HCT116 (cell line): ENCODE measurements around the gene PLOD2. TPM values are rescaled to one million over a fixed set of nuclear protein-coding genes. Genes with fewer than 3 reads are reported as not detected.

ENCODE experiments used
- ATAC-seq: fragments of 200-7000 bp; cut with Tn5 transposase; 2 replicates; pipeline ENCODE4 v1.9.1; 2020; ENCODE audit warnings: mild to moderate bottlenecking, moderate library complexity
- BruUV-seq: library from RNA; stranded (reverse); fragments of 400-500 nt; replicated peaks from 2 replicates; lab custom pipeline; 2021; lab: Mats Ljungman, UMichigan
- CTCF ChIA-PET: fragments of 300-600 bp; sonication (Branson Sonifier 250); formaldehyde crosslinking; loops from one replicate; lab custom pipeline; 2021; ENCODE audit warnings: antibody characterized with exemption; lab: Charles Lee
- POLR2A ChIA-PET: fragments of 300-600, 350-600 bp; sonication (Branson Sonifier 250); formaldehyde crosslinking; loops from one replicate; lab custom pipeline; 2021; ENCODE audit warnings: antibody characterized with exemption; lab: Charles Lee
- RAD21 ChIA-PET, 2 experiments: fragments of 300-600 bp; sonication (Branson Sonifier 250); formaldehyde crosslinking; loops; one replicate each; lab custom pipeline; 2023; ENCODE audit warnings: low total read pairs in 2 of 2; ENCODE audit not compliant: uncharacterized antibody in 2 of 2, unreplicated experiment in 2 of 2, low non-redundant PET in 1 of 2; lab: Charles Lee
- DNase-seq: peaks from one replicate; pipeline ENCODE4 v3.0.0-alpha.2; 2010; ENCODE audit warnings: low read depth, low spot score
- H2AFZ ChIP-seq: fragments of 200-600 bp; shearing (Covaris generic), sonication (generic); 2 replicates; pipeline ENCODE4 v1.6.1; 2017; ENCODE audit warnings: low read depth, mixed run types, mixed read lengths, antibody characterized with exemption, low read length; ENCODE audit not compliant: poor library complexity, severe bottlenecking
- H3K27ac ChIP-seq: 2 replicates; pipeline ENCODE4 v1.5.1; 2012; ENCODE audit warnings: low read depth, low read length
- H3K27me3 ChIP-seq: fragments of 200-600 bp; sonication (generic); 2 replicates; pipeline ENCODE4 v1.6.1; 2016; ENCODE audit warnings: mixed run types, low read length, mixed read lengths; ENCODE audit not compliant: insufficient read depth
- H3K36me3 ChIP-seq, 2 experiments: fragments of 200-500 bp in 1 of 2; fragments of 200-600 bp in 1 of 2; sonication (Bioruptor generic) in 1 of 2; sonication (generic) in 1 of 2; 2 replicates each; pipeline versions ENCODE4 v1.5.1 to v1.6.1; 2014 to 2016; ENCODE audit warnings: low read length in 2 of 2, inconsistent platforms in 1 of 2, mixed read lengths in 1 of 2, mixed run types in 1 of 2; ENCODE audit not compliant: insufficient read depth in 2 of 2, control insufficient read depth in 1 of 2
- H3K4me1 ChIP-seq, 2 experiments: fragments of 200-600 bp in 1 of 2; sonication (generic) in 1 of 2; 2 replicates each; pipeline versions ENCODE4 v1.5.1 to v1.6.1; 2012 to 2017; ENCODE audit warnings: low read length in 2 of 2, inconsistent platforms in 1 of 2, mild to moderate bottlenecking in 1 of 2, mixed read lengths in 1 of 2, mixed run types in 1 of 2, moderate library complexity in 1 of 2; ENCODE audit not compliant: insufficient read depth in 2 of 2, control insufficient read depth in 1 of 2
- H3K4me2 ChIP-seq: fragments of 200-600 bp; sonication (generic); 2 replicates; pipeline ENCODE4 v1.6.1; 2017; ENCODE audit warnings: mixed run types, low read length, mixed read lengths
- H3K4me3 ChIP-seq, 2 experiments: fragments of 200-600 bp in 1 of 2; sonication (generic) in 1 of 2; replicated peaks in 1 of 2; 2 replicates each; pipeline ENCODE4 v1.5.1; 2011 to 2016; ENCODE audit warnings: low read length in 2 of 2, control low read depth in 1 of 2, low read depth in 1 of 2, mild to moderate bottlenecking in 1 of 2, mixed read lengths in 1 of 2, mixed run types in 1 of 2
- H3K79me2 ChIP-seq: fragments of 200-600 bp; sonication (generic); 2 replicates; pipeline ENCODE4 v1.6.1; 2017; ENCODE audit warnings: mild to moderate bottlenecking, mixed run types, low read length, moderate library complexity, mixed read lengths; ENCODE audit not compliant: insufficient read depth
- H3K9ac ChIP-seq: fragments of 200-600 bp; sonication (generic); 2 replicates; pipeline ENCODE4 v1.6.1; 2016; ENCODE audit warnings: low read length, mixed read lengths
- H3K9me2 ChIP-seq: fragments of 200-600 bp; sonication (generic), shearing (Covaris generic); 2 replicates; pipeline ENCODE4 v1.6.1; 2017; ENCODE audit warnings: mixed run types, mild to moderate bottlenecking, moderate library complexity; ENCODE audit not compliant: insufficient read depth
- H3K9me3 ChIP-seq, 2 experiments: fragments of 200-500 bp in 1 of 2; fragments of 200-600 bp in 1 of 2; sonication (Bioruptor generic) in 1 of 2; sonication (generic) in 1 of 2; 2 replicates each; pipeline ENCODE4 v1.6.1; 2014 to 2017; ENCODE audit warnings: low read length in 2 of 2, mixed read lengths in 2 of 2, inconsistent platforms in 1 of 2, low read depth in 1 of 2, mild to moderate bottlenecking in 1 of 2, mixed run types in 1 of 2, moderate library complexity in 1 of 2; ENCODE audit not compliant: control insufficient read depth in 1 of 2, insufficient read depth in 1 of 2
- H4K20me1 ChIP-seq: fragments of 200-600 bp; sonication (generic), shearing (Covaris generic); 2 replicates; pipeline ENCODE4 v1.6.1; 2017; ENCODE audit warnings: mixed run types, mild to moderate bottlenecking, moderate library complexity; ENCODE audit not compliant: insufficient read depth
- CBX3 ChIP-seq: IDR thresholded peaks from 2 replicates; pipeline ENCODE4 v1.6.1; 2012; ENCODE audit warnings: low read depth
- CEBPB ChIP-seq: IDR thresholded peaks from 2 replicates; pipeline ENCODE4 v1.6.1; 2012; ENCODE audit warnings: low read depth
- CTCF ChIP-seq, 3 experiments: fragments of 200-600 bp in 1 of 3; sonication (generic) in 1 of 3; IDR thresholded peaks in 2 of 3; conservative IDR thresholded peaks in 1 of 3; 2 replicates each; pipeline ENCODE4 v1.5.1; 2012 to 2017; ENCODE audit warnings: low read depth in 2 of 3, low read length in 2 of 3, antibody characterized with exemption in 1 of 3, borderline replicate concordance in 1 of 3, control low read depth in 1 of 3, mild to moderate bottlenecking in 1 of 3, mixed read lengths in 1 of 3, mixed run types in 1 of 3, moderate library complexity in 1 of 3; ENCODE audit not compliant: insufficient read depth in 1 of 3
- EZH2phosphoT487 ChIP-seq: fragments of 200-600 bp; IDR thresholded peaks from 2 replicates; pipeline ENCODE4 v1.6.1; 2018; ENCODE audit warnings: antibody characterized with exemption, borderline replicate concordance
- FOSL1 ChIP-seq: IDR thresholded peaks from 2 replicates; pipeline ENCODE4 v1.6.1; 2012; ENCODE audit warnings: low read depth
- JUND ChIP-seq: IDR thresholded peaks from 2 replicates; pipeline ENCODE4 v1.6.1; 2012
- MAX ChIP-seq: IDR thresholded peaks from 2 replicates; pipeline ENCODE4 v1.6.1; 2012
- POLR2A ChIP-seq: IDR thresholded peaks from 2 replicates; pipeline ENCODE4 v1.7.0; 2011; ENCODE audit warnings: borderline replicate concordance; ENCODE audit not compliant: insufficient read depth, insufficient read length; ENCODE audit errors: extremely low read depth
- POLR2AphosphoS5 ChIP-seq: IDR thresholded peaks from 2 replicates; pipeline ENCODE4 v1.6.1; 2011; ENCODE audit warnings: mild to moderate bottlenecking, low read depth, low read length, moderate library complexity
- REST ChIP-seq: IDR thresholded peaks from 2 replicates; pipeline ENCODE4 v1.6.1; 2012; ENCODE audit warnings: low read depth
- SIN3A ChIP-seq: IDR thresholded peaks from 2 replicates; pipeline ENCODE4 v1.6.1; 2012; ENCODE audit warnings: low read depth
- TCF7L2 ChIP-seq: IDR thresholded peaks from 2 replicates; pipeline ENCODE4 v1.7.0; 2011; ENCODE audit warnings: borderline replicate concordance, inconsistent platforms; ENCODE audit not compliant: insufficient read depth, insufficient read length; ENCODE audit errors: extremely low read depth
- YY1 ChIP-seq: IDR thresholded peaks from 2 replicates; pipeline ENCODE4 v1.6.1; 2011; ENCODE audit warnings: low read length, low read depth, moderate library complexity, mild to moderate bottlenecking; ENCODE audit not compliant: insufficient replicate concordance; ENCODE audit errors: extremely low read depth
- ZFX ChIP-seq: fragments of 450-650 bp; IDR thresholded peaks from 2 replicates; pipeline ENCODE4 v1.6.1; 2017
- intact Hi-C: fragments of 100-400 bp; cut with micrococcal nuclease; formaldehyde crosslinking; loops from 2 replicates; pipeline ENCODE4 v1.10.0; 2022
- total RNA-seq: library from RNA; stranded (reverse); gene quantifications from one replicate; pipeline ENCODE4 v1.2.1, GENCODE V29; 2021; ENCODE audit not compliant: unreplicated experiment
- TF ChIP-seq, protein P1 (sequence below): IDR thresholded peaks from 2 replicates; pipeline ENCODE4 v1.6.1; 2011; ENCODE audit warnings: mild to moderate bottlenecking, low read length, moderate library complexity; ENCODE audit not compliant: insufficient replicate concordance; ENCODE audit errors: extremely low read depth

The PLOD2 gene
- total RNA-seq, 1 experiment from 2014 or later: 25.8 TPM

DNA sequence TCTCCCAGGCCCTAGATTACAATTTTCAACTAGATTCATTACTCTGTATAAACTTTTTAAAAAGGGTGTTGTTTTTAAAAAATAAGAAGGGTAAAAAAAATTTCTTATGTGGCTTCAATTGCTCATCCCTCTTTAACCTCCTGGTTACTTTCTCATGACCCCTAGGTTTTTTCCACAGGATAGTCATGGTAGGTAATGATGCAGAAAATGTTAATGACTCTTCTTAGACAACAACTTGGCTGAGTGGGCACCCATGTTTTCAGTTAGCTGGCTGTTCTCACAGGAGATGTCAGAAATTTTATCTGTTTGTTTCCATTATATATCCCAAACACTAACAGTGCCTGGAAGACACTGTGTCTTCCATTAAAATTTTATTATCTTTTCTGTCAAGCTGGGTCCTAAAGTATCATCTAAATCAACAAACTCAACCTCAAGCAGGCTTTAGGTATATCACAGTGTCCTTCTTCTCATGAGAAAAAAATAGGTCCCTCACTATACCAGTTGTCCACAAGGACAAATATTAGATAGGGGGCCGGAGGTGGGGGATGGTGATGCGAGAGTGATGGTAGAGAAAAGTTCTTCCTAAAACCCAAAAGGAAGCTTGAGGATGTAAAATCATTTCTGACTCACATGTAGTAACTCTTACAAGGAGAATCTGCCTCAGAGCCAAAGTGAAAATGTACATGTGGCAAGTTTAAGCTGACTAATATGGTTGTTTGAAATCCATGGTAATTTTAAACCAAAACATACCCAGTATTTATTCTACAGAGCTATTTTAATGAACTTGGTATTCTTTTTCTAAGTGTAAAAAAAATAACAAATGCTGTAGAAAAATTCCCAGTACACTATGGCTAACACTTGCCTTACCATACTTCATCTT, 43.3 kb downstream of the PLOD2 start:
- no peak for DNase-seq
- H3K4me2 ChIP-seq: no peak overlapping the region
- no peaks in the 10 kb centered on the region for H3K27me3 ChIP-seq
- H2AFZ ChIP-seq: no peak overlapping the region
- no peak overlapping the region for H3K4me3 ChIP-seq
- no peaks in the 10 kb centered on the region for H3K79me2 ChIP-seq
- no peaks in the 10 kb centered on the region for H3K9me2 ChIP-seq
- CTCF ChIA-PET: interaction anchor here (0.8 kb wide), 1 partner anchor 52 kb away, joined by 3 read pairs; no protein-coding TSS in a partner anchor
- no peak overlapping the region for H3K9ac ChIP-seq
- BruUV-seq: no TSS peak
- no peak for ATAC-seq
- H3K9me3 ChIP-seq: no peaks in the 10 kb centered on the region
- H3K27ac ChIP-seq: no peak overlapping the region
- TF ChIP-seq EZH2phosphoT487: no peak
- TF ChIP-seq YY1: no peak
- no peak for TF ChIP-seq CTCF (IDR thresholded peaks at IDR 0.05 in 2 of 3, conservative IDR thresholded peaks at IDR 0.05 in 1 of 3; ENCODE audit: borderline replicate concordance in 1 of 3, insufficient read depth in 1 of 3, low read depth in 2 of 3, low read length in 2 of 3)
- no peak for TF ChIP-seq JUND
- no peak for TF ChIP-seq POLR2AphosphoS5
- no peak for TF ChIP-seq FOSL1
- TF ChIP-seq, protein P1, sequence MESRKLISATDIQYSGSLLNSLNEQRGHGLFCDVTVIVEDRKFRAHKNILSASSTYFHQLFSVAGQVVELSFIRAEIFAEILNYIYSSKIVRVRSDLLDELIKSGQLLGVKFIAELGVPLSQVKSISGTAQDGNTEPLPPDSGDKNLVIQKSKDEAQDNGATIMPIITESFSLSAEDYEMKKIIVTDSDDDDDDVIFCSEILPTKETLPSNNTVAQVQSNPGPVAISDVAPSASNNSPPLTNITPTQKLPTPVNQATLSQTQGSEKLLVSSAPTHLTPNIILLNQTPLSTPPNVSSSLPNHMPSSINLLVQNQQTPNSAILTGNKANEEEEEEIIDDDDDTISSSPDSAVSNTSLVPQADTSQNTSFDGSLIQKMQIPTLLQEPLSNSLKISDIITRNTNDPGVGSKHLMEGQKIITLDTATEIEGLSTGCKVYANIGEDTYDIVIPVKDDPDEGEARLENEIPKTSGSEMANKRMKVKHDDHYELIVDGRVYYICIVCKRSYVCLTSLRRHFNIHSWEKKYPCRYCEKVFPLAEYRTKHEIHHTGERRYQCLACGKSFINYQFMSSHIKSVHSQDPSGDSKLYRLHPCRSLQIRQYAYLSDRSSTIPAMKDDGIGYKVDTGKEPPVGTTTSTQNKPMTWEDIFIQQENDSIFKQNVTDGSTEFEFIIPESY: no peak
- TF ChIP-seq ZFX: no peak
- no peak for TF ChIP-seq REST
- no peak for TF ChIP-seq CBX3
- no peak for TF ChIP-seq TCF7L2
- no peak for TF ChIP-seq CEBPB
- no peak for TF ChIP-seq SIN3A
- TF ChIP-seq MAX: no peak
- TF ChIP-seq POLR2A: no peak
- TF ChIP-seq, all 23 proteins: peak for 0
- RAD21 ChIA-PET: no interaction called here
- POLR2A ChIA-PET: no interaction called here
- Histone ChIP-seq H4K20me1 (no peaks in the 10 kb centered on the region), H3K36me3 (no peaks in the 10 kb centered on the region), H3K4me1 (no peaks in the 10 kb centered on the region)
- intact Hi-C loops: no loop called here
